Cardiac septum (tissue), 1 donor: ENCODE results near the gene PLEKHM2. TPM values are rescaled to one million over a fixed set of nuclear protein-coding genes. Genes with fewer than 3 reads are reported as not detected.
A peak's percentile ranks its signal among the peaks of the same experiment; 100 is the strongest.
"Not testable (repeated sequence)": the region's sequence is repeated elsewhere in the genome, so short reads cannot be mapped to it uniquely, and the experiment has no call there.

Source experiments
- DNase-seq: peaks from one replicate; pipeline ENCODE4 v3.0.0-alpha.2; 2020; ENCODE audit warnings: low spot score
- intact Hi-C: fragments of 100-400 bp; cut with DNase I; formaldehyde crosslinking; loops from one replicate; pipeline ENCODE4 v1.14.0; 2022
- long read RNA-seq: library from polyadenylated mRNA; unstranded; transcript quantifications from one replicate; pipeline ENCODE4 v2.0.0, GENCODE V29; 2021
- total RNA-seq: library from RNA; stranded (reverse); fragmentation: NEBNext Ultra II Directional; extraction: Animal tissue kit (Norgen Biotek cat#: 25700); gene quantifications from one replicate; pipeline ENCODE4 v1.2.1, GENCODE V29; 2021
- donor health status: DM: no; HTN: no; CAD: no.

PLEKHM2 gene, protein sequence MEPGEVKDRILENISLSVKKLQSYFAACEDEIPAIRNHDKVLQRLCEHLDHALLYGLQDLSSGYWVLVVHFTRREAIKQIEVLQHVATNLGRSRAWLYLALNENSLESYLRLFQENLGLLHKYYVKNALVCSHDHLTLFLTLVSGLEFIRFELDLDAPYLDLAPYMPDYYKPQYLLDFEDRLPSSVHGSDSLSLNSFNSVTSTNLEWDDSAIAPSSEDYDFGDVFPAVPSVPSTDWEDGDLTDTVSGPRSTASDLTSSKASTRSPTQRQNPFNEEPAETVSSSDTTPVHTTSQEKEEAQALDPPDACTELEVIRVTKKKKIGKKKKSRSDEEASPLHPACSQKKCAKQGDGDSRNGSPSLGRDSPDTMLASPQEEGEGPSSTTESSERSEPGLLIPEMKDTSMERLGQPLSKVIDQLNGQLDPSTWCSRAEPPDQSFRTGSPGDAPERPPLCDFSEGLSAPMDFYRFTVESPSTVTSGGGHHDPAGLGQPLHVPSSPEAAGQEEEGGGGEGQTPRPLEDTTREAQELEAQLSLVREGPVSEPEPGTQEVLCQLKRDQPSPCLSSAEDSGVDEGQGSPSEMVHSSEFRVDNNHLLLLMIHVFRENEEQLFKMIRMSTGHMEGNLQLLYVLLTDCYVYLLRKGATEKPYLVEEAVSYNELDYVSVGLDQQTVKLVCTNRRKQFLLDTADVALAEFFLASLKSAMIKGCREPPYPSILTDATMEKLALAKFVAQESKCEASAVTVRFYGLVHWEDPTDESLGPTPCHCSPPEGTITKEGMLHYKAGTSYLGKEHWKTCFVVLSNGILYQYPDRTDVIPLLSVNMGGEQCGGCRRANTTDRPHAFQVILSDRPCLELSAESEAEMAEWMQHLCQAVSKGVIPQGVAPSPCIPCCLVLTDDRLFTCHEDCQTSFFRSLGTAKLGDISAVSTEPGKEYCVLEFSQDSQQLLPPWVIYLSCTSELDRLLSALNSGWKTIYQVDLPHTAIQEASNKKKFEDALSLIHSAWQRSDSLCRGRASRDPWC
- 93.1 TPM for total RNA-seq
- long read RNA-seq, full-length matches to known transcripts: 31 of 166 reads
- long read RNA-seq, partial matches to known transcripts: 105 of 166 reads
- long read RNA-seq, other reads (novel, unspliced or antisense): 30 of 166 reads

DNA sequence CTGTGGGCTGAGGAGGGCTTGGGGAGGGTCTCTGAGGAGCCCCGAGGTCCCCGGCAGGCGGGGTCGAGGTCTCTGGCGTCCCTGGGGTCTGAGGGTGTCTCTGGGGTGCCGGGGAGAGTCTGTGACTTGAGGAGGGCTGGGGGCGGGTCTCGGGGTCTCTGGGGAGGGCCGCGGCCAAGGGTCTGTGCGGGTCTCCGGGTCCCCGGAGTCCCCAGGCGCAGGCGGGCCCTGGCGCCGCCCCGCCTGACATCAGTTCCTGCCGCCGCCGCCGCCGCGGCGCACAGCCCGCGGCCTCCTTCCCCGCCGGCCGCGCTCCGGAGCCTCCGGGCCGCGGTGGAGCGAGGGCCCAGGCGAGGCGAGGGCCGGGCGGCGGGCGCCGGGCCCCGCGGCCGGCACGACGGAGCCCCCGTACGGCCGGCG lies at the start of gene PLEKHM2:
PLEKHM2 (plus strand) TSS at position 279 of the 420 bp plus-strand sequence. CDS start 239 bp downstream, outside the sequence.
- intact Hi-C loops: loop anchor here (5.0 kb wide), 1 partner anchor 67 kb away; the partner anchor contains the start of gene DDI2
- peak; percentile 79 for DNase-seq

GRCh38 chr1:15636436-15636835 lies 47.7 kb upstream of the PLEKHM2 start:
- intact Hi-C loops: no loop called here
- no peak for DNase-seq

DNA sequence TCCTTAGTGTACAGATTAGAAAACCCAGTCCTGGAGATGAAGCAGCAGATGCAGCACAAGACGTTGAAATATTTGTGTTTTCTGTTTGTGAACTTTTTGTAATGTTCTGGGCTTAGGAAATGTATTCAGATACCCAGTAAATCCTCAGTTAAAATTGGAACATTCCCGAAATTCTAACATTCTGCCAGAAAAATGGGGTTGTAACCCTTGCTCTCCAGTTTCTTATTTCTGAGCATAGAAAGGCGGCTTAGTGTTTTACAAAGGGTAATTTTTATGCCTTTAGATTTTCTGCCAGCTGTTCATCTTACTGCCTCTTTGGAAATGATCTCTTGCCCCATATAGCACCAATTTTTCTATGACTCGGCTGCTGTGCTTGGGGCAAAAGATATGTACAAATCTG lies 46.3 kb upstream of the PLEKHM2 start:
- no peak for DNase-seq
- intact Hi-C loops: no loop called here

- DNase-seq: no peak
- intact Hi-C loops: no loop called here
Measured at GRCh38 chr1:15639262-15639661, 44.9 kb upstream of the PLEKHM2 start.

DNA sequence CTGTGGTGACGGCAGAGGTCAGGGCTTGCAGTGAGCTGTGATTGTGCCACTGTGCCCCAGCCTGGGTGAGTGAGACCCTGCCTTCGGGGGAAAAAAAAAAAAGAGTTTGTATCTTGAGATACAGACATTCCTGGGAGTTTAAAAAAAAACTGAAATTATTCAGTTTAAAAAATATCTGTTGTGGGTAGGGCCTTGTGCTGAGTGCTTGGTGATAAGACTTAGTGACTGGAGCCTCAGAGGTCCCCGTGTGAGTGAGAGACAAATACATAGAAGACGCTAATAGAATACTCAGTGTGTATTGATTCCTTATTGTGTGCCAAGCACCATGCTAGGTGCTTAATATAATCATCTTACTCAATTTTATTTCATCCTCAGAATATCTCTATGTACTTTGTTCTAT lies 44.2 kb upstream of the PLEKHM2 start:
- intact Hi-C loops: no loop called here
- no peak for DNase-seq

DNA sequence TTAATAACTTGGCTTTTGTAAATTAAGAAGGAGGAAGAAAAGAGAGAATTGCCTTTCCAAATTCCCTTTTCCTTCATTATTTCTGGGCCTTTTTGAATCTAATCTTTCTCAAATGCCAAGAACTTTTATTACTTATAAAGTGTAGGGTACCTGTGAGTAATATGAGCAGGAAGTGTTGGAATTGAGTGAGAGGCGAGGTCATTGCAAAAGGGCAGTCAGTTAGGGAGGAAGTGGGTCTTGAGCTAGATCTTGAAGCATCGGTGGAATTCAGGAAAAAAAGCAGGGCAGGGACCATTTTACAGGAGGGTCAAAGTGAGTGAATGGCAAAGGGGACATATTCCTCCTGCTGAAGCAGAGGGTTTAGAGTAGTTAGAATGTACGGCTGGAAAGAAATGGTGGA lies 43.5 kb upstream of the PLEKHM2 start:
- intact Hi-C loops: no loop called here

DNA sequence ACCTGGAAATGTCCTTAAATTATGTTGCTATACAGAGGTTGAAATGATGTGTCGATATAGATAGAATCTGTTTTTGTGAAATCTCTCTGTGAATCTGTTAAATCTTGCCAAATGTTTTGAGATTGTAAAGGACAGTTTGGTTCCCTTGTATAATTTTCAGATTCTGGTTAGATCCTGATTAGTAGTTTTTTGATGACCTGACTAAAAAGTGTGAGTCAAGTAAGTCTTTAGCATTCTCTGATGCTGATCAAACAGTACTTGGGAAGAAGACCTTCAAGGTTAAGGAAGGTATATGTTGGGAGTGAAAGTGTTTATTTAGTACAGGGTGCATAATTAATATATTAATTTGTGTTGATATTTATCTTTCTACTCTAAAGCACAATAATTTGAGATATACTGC lies 34.2 kb upstream of the PLEKHM2 start:
- intact Hi-C loops: no loop called here
- DNase-seq: no peak

More for the DNA sequence above, 43.5 kb upstream of the PLEKHM2 start:
- no peak for DNase-seq

DNA sequence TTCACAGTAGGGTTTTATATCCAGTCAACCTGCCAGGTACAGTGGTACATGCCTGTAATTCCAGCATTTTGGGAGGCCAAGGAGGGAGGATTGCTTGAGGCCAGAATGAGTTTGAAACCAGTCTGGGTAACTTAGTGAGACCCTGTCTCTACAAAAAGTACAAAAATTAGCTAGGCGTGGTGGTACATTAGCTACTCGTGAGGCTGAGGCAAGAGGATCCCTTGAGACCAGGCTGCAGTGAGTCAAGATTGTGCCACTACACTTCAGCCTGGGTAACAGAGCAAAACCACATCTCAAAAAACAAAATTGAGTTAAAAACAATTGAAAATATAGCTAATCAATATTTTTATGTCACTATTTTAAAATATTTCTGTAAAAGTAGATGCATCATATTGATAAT lies 33.7 kb upstream of the PLEKHM2 start:
- intact Hi-C loops: no loop called here
- DNase-seq: no peak

DNA sequence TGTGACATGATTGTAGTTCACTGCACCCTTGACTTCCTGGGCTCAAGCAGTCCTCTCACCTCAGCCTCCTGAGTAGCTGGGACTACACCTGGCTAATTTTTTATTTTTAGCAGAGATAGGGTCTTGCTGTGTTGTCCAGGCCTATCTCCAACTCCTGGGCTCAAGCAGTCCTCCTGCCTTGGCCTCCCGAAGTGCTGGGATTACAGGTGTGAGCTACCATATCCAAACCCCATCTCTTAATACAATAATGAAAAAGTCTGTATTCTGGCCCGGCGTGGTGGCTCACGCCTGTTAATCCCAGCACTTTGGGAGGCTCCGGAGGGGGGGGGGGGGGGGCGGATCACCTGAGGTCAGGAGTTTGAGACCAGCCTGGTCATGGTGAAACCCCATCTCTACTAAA lies 32.0 kb upstream of the PLEKHM2 start:
- intact Hi-C loops, DNase-seq: not testable (repeated sequence)

DNA sequence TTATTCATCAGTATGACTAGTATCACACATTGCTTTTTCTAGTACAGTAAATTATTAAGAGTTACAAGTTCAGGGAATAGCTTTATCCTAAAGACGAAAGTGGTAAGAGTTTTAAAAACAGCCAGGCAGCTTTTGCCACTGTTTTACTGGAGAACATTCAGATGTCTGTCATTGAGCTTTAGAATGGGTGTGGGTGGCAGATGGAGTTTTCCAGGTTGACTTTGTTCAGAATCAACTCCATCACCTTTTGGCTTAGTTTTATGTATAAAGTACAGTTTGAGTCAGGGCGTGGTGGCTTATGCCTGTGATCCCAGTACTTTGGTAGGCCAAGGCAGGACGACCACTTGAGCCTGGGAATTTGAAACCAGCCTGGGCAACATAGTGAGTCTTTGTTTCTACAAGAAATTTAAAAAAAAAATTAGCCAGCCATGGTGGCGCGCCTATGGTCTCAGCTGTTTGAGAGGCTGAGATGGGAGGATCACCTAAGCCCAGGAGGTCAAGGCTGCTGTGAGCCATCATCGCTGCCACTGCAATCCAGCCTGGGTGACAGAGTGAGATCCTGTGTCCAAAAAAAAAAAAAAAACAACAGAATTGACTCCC lies 29.9 kb upstream of the PLEKHM2 start:
- intact Hi-C loops: no loop called here
- no peak for DNase-seq

- no peak for DNase-seq
- intact Hi-C loops: loop anchor here (5.0 kb wide), 1 partner anchor 81 kb away; the partner anchor contains the start of gene SLC25A34
Measured at GRCh38 chr1:15656464-15656863, 27.7 kb upstream of the PLEKHM2 start.

DNA sequence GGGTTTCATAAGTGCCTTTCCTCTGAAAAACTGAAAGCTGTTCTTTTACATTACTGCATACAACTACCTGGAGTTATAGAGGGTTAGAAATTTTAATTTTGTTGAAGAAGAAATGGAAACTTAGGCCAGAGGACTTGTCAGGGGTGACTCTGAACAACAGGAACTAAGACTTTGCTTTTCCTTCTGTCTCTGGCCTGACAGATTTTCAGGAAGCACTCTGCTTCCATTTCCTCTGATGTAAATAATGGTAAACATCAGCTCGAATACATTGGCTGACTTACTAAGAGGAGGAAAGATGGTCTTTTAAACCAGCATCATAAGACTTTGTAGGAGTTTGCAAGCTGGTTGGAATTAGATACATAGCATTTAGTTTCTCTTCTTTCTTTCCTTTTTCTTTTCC lies 27.1 kb upstream of the PLEKHM2 start:
- no peak for DNase-seq
- intact Hi-C loops: loop anchor here (5.0 kb wide), 1 partner anchor 80 kb away; the partner anchor contains the start of gene SLC25A34

GRCh38 chr1:15660151-15660550 lies 24.0 kb upstream of the PLEKHM2 start:
- intact Hi-C loops: no loop called here
- DNase-seq: no peak

DNA sequence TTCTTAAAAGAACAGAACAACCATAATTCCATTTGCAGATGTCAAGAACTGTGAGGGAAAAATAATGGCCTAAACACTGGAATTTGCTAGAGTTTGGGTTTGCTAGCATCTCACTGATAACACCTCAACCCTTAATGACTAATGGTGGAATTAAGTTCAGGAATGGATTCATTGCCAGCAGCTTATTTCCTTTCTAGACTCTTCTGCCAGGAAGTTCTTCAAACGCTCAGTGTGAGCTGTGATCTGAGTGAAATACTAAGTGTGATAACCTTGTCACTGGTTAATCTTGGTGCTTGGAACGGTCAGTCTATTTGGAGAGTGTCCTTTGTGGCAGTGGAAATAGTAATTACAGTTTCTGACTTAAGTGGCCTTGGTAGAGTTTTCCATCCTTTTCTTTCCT lies 21.6 kb upstream of the PLEKHM2 start:
- DNase-seq: no peak
- intact Hi-C loops: no loop called here

- no peak for DNase-seq
- intact Hi-C loops: no loop called here
Measured at GRCh38 chr1:15663925-15664324, 20.2 kb upstream of the PLEKHM2 start.

- no peak for DNase-seq
- intact Hi-C loops: no loop called here
Measured at GRCh38 chr1:15667362-15667761, 16.8 kb upstream of the PLEKHM2 start.

GRCh38 chr1:15668089-15668754 lies 15.9 kb upstream of the PLEKHM2 start:
- DNase-seq: no peak
- intact Hi-C loops: no loop called here

DNA sequence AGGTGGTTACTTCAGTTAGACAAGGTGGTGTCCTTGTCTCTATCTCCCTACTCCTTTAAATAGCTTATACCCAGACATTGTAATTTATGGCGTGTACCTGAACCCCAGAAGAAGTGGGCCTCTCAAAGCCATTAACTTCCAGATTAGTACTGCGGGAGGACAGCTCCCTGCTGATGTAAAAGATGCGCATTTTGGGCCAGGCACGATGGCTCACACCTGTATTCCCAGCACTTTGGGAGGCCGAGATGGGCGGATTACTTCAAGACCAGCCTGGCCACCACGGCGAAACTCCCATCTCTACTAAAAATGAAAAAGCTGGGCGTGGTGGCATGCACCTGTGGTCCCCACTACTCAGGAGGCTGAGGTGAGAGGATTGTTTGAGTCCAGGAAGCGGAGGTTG lies 15.0 kb upstream of the PLEKHM2 start:
- DNase-seq: no peak
- intact Hi-C loops: no loop called here

GRCh38 chr1:15669864-15670263 lies 14.3 kb upstream of the PLEKHM2 start:
- intact Hi-C loops: no loop called here
- DNase-seq: no peak
